RWPE1 (cell line): Measurements from ENCODE around the gene C11orf16.
"Not testable (repeated sequence)": the region's sequence is repeated elsewhere in the genome, so short reads cannot be mapped to it uniquely, and the experiment has no call there.

Experiments used
- CTCF ChIA-PET: fragments of 350-600 bp; sonication (Branson Sonifier 250); formaldehyde crosslinking; extraction: SDS; loops from one replicate; lab custom pipeline; 2021; lab: Yijun Ruan, JAX
- POLR2A ChIA-PET: fragments of 400-600 bp; formaldehyde crosslinking; extraction: SDS; loops from one replicate; lab custom pipeline; 2020; ENCODE audit warnings: antibody characterized with exemption; ENCODE audit not compliant: low non-redundant PET; lab: Yijun Ruan, JAX
- DNase-seq: peaks from one replicate; pipeline ENCODE4 v3.0.0; 2012; ENCODE audit warnings: low spot score
- H3K27ac ChIP-seq: fragments of 450-650 bp; 2 replicates; pipeline ENCODE4 v1.5.1; 2017
- TF ChIP-seq, protein P1 (sequence below): fragments of 450-650 bp; conservative IDR thresholded peaks from 2 replicates; pipeline ENCODE4 v1.5.1; 2017; ENCODE audit warnings: low read depth, mild to moderate bottlenecking

C11orf16 gene, protein sequence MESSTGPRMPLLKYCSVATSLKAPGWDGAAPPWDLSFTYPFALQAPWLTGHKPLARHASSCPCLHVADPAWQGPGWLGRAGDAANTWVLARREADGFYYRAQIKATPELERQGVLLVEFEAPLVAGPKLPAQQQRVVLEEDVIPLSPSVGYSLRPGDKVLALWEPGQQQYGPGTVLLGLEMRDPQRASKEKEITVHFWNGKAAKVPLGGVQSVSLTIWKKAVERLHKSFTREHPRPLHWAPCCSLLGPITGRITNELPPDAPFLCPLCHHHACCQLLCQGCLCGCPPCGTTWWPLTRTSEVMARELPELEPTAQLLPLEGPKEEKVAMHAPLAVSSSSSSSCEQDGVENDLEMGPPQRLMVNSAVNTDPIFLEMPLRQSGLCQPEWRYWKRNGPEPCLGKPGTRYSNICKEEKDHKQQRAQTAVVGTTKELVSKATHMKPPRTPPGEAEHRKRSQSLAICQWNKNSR

DNA sequence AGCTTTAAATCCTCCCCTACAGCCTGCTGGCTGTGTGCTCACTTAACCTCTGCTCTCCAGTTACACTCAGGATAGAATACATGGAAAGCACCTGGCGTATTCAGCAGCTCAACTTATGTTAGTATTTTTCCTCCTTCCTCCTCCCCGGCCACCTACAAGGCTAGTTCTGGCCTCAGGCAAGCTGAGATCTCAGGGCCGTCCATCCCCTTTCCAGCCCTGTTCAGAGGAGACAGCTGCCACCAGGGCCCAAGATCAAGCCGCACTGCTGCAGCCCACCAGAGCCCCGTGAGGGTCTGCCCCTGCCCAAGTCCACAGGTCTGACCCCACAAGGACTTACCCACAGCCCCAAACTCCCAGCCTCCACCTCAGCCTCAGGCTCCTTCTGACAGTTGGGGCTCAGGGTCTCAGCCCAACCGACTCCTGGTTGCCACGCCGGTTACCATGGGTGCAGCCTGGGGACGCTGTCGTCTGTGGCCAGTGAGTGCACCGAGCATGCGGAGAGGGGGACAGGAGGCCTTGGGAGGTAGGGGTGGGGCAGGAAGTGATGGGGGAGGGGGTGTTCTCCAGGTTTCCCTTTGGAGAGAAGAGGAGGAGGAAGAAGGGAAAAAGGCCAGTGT lies at the start of gene C11orf16:
Gene C11orf16, minus strand, starts transcription at position 384 of the 617 bp plus-strand sequence. CDS start 639 bp downstream, outside the sequence.
- DNase-seq, result no peak
- peak within 1 kb of the TSS; percentile 47 for H3K27ac ChIP-seq
- TF ChIP-seq, protein P1, sequence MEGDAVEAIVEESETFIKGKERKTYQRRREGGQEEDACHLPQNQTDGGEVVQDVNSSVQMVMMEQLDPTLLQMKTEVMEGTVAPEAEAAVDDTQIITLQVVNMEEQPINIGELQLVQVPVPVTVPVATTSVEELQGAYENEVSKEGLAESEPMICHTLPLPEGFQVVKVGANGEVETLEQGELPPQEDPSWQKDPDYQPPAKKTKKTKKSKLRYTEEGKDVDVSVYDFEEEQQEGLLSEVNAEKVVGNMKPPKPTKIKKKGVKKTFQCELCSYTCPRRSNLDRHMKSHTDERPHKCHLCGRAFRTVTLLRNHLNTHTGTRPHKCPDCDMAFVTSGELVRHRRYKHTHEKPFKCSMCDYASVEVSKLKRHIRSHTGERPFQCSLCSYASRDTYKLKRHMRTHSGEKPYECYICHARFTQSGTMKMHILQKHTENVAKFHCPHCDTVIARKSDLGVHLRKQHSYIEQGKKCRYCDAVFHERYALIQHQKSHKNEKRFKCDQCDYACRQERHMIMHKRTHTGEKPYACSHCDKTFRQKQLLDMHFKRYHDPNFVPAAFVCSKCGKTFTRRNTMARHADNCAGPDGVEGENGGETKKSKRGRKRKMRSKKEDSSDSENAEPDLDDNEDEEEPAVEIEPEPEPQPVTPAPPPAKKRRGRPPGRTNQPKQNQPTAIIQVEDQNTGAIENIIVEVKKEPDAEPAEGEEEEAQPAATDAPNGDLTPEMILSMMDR, result no peak
- ChIA-PET POLR2A (no interaction called here), CTCF (interaction anchor here (0.9 kb wide), 1 partner anchor 18 kb away, joined by 5 read pairs; no protein-coding TSS in a partner anchor)

DNA sequence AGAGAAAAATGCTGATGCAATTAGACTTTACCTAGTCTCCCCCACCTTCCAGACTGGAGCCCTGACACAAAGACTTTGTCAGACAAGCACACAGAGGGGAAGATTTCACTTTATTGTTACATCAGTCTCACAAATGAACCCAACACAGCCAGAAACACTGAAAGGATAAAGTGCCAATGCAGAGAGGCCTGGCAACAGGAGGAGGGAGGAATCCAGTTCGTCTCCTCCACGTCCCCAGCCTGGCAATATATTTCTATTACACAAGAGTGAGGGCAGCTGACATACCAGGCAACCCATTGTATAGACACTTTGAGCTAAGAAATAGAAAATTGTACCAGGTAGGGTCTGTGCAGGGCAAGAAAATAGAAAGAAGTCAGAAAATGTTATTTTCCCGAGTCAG lies 47.7 kb upstream of the C11orf16 start:
- CTCF ChIA-PET, result interaction anchor here (1.0 kb wide), 1 partner anchor 35 kb away, joined by 4 read pairs; no protein-coding TSS in a partner anchor
- POLR2A ChIA-PET, result no interaction called here

DNA sequence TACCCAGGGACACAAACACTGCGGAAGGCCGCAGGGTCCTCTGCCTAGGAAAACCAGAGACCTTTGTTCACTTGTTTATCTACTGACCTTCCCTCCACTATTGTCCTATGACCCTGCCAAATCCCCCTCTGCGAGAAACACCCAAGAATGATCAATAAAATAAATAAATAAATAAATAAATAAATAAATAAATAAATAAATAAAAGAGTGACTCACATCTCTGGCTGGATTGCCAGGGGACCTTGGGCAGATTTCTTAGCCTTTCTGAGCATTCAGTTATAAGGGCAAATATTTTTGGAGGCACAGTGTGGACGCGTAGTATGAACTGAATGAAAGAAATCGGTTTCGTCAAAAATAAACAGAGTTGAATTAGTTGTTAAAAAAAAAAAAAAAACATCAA lies 46.6 kb upstream of the C11orf16 start:
- DNase-seq, POLR2A ChIA-PET, CTCF ChIA-PET, H3K27ac ChIP-seq: not testable (repeated sequence)

More for the DNA sequence above, 47.7 kb upstream of the C11orf16 start:
- no peak overlapping the region for H3K27ac ChIP-seq
- DNase-seq, result no peak
- TF ChIP-seq, protein P1, result no peak

DNA sequence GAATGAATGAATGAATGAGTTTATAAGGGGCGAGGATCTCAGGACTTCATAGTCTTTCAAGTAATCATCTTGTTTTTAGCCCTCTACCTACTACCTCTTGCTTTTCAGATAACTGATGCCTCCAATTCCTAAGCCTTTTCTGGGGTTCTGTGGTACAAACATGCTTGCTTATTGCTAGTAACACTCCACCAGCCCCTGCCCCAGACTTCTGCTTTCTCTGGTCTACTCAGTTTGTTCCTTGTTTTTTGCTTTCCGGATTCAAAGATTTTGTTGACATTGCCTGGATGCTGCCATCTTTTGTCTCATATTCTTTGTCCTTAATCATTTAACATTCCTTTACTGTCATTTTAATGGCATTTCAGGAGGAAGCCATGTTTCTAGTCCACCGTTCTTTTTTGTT lies 40.4 kb upstream of the C11orf16 start:
- TF ChIP-seq, protein P1, result no peak
- H3K27ac ChIP-seq, result no peak overlapping the region
- DNase-seq, result no peak
- CTCF ChIA-PET, result no interaction called here
- POLR2A ChIA-PET, result no interaction called here

DNA sequence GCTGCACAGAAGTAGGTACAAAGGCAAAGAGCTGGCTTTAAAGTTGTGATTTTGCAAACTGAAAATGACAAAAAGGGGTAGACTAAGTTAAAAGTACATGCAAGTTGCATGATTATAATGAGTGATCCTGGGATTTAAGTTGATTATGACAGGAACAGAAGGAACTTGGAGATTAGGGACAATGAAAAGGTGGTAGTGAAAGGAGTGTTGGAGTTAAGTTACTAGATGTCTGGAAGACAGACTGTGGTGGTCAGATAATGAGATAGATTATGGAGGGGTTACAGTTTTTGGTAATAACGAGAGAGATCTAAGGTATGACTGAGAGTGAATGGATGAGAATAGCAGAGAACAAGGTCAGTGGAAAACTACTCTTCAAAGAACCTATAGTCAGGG lies 39.2 kb upstream of the C11orf16 start:
- CTCF ChIA-PET, result no interaction called here
- DNase-seq, result no peak
- POLR2A ChIA-PET, result no interaction called here
- TF ChIP-seq, protein P1, result no peak
- H3K27ac ChIP-seq, result no peak overlapping the region

DNA sequence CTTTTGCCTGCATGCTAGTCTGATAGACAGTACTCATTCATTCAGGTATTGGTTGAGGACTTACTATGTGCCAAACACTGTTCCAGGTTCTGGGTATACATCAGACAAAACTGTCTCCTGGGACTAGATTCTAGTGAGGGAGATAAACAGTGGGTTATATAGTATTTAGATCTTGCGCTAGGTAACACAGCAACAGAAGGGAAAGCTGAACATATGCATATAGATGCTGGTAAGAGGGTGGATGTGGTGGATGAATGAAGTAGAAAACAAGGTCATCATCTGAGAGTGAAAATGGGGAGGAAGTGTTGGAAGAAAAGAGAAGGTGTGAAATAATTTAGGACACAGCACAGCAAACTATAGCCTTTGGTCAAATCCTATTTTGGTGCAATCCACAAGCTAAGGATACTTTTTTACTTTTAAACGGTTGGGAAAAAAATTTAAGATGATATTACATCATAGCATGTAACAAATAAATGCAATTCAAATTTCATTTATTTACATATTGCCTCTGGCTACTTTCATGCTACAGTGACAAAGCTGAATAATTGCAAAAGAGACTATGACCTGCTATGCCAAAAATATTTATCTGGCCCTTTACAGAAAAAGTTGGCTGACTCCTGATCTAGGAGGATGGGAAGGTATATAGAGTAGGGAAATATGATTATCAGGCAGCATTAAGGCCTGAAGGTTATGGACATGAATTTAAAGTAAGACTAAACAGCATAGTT lies 38.6 kb upstream of the C11orf16 start:
- H3K27ac ChIP-seq, result no peak overlapping the region
- TF ChIP-seq, protein P1, result no peak
- no peak for DNase-seq
- POLR2A ChIA-PET, result no interaction called here
- CTCF ChIA-PET, result no interaction called here
